ENCODE results near the gene SYT1. TPM values are rescaled to one million over a fixed set of nuclear protein-coding genes. Genes with fewer than 3 reads are reported as not detected.

SYT1 gene
- total and polyA plus RNA-seq, 2 experiments from 2014 or later: 48.7 to 51.7 TPM

GRCh38 chr12:79360286-79360685 lies 495.7 kb downstream of the SYT1 start (continued):
- TF ChIP-seq ETS1 (IDR thresholded peaks at IDR 0.05): no peak
- TF ChIP-seq EZH2phosphoT487 (IDR thresholded peaks at IDR 0.05; ENCODE audit: unreplicated experiment): no peak
- TF ChIP-seq, protein P1, sequence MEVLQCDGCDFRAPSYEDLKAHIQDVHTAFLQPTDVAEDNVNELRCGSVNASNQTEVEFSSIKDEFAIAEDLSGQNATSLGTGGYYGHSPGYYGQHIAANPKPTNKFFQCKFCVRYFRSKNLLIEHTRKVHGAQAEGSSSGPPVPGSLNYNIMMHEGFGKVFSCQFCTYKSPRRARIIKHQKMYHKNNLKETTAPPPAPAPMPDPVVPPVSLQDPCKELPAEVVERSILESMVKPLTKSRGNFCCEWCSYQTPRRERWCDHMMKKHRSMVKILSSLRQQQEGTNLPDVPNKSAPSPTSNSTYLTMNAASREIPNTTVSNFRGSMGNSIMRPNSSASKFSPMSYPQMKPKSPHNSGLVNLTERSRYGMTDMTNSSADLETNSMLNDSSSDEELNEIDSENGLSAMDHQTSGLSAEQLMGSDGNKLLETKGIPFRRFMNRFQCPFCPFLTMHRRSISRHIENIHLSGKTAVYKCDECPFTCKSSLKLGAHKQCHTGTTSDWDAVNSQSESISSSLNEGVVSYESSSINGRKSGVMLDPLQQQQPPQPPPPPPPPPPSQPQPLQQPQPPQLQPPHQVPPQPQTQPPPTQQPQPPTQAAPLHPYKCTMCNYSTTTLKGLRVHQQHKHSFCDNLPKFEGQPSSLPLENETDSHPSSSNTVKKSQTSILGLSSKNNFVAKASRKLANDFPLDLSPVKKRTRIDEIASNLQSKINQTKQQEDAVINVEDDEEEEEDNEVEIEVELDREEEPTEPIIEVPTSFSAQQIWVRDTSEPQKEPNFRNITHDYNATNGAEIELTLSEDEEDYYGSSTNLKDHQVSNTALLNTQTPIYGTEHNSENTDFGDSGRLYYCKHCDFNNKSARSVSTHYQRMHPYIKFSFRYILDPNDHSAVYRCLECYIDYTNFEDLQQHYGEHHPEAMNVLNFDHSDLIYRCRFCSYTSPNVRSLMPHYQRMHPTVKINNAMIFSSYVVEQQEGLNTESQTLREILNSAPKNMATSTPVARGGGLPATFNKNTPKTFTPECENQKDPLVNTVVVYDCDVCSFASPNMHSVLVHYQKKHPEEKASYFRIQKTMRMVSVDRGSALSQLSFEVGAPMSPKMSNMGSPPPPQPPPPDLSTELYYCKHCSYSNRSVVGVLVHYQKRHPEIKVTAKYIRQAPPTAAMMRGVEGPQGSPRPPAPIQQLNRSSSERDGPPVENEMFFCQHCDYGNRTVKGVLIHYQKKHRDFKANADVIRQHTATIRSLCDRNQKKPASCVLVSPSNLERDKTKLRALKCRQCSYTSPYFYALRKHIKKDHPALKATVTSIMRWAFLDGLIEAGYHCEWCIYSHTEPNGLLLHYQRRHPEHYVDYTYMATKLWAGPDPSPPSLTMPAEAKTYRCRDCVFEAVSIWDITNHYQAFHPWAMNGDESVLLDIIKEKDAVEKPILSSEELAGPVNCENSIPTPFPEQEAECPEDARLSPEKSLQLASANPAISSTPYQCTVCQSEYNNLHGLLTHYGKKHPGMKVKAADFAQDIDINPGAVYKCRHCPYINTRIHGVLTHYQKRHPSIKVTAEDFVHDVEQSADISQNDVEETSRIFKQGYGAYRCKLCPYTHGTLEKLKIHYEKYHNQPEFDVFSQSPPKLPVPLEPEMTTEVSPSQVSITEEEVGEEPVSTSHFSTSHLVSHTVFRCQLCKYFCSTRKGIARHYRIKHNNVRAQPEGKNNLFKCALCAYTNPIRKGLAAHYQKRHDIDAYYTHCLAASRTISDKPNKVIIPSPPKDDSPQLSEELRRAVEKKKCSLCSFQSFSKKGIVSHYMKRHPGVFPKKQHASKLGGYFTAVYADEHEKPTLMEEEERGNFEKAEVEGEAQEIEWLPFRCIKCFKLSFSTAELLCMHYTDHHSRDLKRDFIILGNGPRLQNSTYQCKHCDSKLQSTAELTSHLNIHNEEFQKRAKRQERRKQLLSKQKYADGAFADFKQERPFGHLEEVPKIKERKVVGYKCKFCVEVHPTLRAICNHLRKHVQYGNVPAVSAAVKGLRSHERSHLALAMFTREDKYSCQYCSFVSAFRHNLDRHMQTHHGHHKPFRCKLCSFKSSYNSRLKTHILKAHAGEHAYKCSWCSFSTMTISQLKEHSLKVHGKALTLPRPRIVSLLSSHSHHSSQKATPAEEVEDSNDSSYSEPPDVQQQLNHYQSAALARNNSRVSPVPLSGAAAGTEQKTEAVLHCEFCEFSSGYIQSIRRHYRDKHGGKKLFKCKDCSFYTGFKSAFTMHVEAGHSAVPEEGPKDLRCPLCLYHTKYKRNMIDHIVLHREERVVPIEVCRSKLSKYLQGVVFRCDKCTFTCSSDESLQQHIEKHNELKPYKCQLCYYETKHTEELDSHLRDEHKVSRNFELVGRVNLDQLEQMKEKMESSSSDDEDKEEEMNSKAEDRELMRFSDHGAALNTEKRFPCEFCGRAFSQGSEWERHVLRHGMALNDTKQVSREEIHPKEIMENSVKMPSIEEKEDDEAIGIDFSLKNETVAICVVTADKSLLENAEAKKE (CRISPR knock-in tag; IDR thresholded peaks at IDR 0.05): no peak
- TF ChIP-seq STAT1 (IDR thresholded peaks at IDR 0.05; ENCODE audit: unreplicated experiment): no peak
- no peak for TF ChIP-seq JUNB (IDR thresholded peaks at IDR 0.05; ENCODE audit: unreplicated experiment)
- no peak for TF ChIP-seq ZNF331 (CRISPR knock-in tag; IDR thresholded peaks at IDR 0.05; ENCODE audit: low read depth)

GRCh38 chr12:79360936-79361335 lies 496.4 kb downstream of the SYT1 start:
- Histone ChIP-seq H3K79me2 (replicated peaks; ENCODE audit: insufficient read depth) (no peaks in the 10 kb centered on the region), H2AFZ (no peak overlapping the region), H3F3A (replicated peaks; ENCODE audit: low read depth) (no peaks in the 10 kb centered on the region), H4K20me1 (replicated peaks; ENCODE audit: insufficient read depth) (no peaks in the 10 kb centered on the region), H3K4me2 (no peak overlapping the region), H3K27ac (ENCODE audit: low read depth) (no peak overlapping the region), H3K9me2 (ENCODE audit: insufficient read depth) (no peaks in the 10 kb centered on the region), H3K4me1 (ENCODE audit: insufficient read depth) (peaks cover 12% of the 10 kb centered on the region; the same call in 1 of the 2 replicates), H3K4me3 (no peak overlapping the region), H3K27me3 (ENCODE audit: insufficient read depth) (no peaks in the 10 kb centered on the region), H3K36me3 (ENCODE audit: insufficient read depth) (no peaks in the 10 kb centered on the region)
- Mint-ChIP-seq H3K36me3 (ENCODE audit: low read depth) (no peaks in the 10 kb centered on the region; the same call in 2 of the 3 replicates), H3K4me1 (peaks cover 20% of the 10 kb centered on the region), H3K27ac (no peak overlapping the region), H3K4me3 (no peak overlapping the region), H3K9me3 (no peaks in the 10 kb centered on the region), H3K27me3 (ENCODE audit: insufficient read depth, low read depth, poor library complexity) (no peaks in the 10 kb centered on the region)
- ATAC-seq (no peak), DNase-seq (ENCODE audit: low spot score) (no peak)
- TF ChIP-seq ETS1 (IDR thresholded peaks at IDR 0.05) (no peak), EZH2phosphoT487 (IDR thresholded peaks at IDR 0.05; ENCODE audit: unreplicated experiment) (no peak), EZH2 (IDR thresholded peaks at IDR 0.05; ENCODE audit: low read depth, unreplicated experiment) (no peak), NANOG (IDR thresholded peaks at IDR 0.05; ENCODE audit: borderline replicate concordance) (no peak), STAT1 (IDR thresholded peaks at IDR 0.05; ENCODE audit: unreplicated experiment) (no peak)
- TF ChIP-seq, protein P2, sequence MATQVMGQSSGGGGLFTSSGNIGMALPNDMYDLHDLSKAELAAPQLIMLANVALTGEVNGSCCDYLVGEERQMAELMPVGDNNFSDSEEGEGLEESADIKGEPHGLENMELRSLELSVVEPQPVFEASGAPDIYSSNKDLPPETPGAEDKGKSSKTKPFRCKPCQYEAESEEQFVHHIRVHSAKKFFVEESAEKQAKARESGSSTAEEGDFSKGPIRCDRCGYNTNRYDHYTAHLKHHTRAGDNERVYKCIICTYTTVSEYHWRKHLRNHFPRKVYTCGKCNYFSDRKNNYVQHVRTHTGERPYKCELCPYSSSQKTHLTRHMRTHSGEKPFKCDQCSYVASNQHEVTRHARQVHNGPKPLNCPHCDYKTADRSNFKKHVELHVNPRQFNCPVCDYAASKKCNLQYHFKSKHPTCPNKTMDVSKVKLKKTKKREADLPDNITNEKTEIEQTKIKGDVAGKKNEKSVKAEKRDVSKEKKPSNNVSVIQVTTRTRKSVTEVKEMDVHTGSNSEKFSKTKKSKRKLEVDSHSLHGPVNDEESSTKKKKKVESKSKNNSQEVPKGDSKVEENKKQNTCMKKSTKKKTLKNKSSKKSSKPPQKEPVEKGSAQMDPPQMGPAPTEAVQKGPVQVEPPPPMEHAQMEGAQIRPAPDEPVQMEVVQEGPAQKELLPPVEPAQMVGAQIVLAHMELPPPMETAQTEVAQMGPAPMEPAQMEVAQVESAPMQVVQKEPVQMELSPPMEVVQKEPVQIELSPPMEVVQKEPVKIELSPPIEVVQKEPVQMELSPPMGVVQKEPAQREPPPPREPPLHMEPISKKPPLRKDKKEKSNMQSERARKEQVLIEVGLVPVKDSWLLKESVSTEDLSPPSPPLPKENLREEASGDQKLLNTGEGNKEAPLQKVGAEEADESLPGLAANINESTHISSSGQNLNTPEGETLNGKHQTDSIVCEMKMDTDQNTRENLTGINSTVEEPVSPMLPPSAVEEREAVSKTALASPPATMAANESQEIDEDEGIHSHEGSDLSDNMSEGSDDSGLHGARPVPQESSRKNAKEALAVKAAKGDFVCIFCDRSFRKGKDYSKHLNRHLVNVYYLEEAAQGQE (IDR thresholded peaks at IDR 0.05; ENCODE audit: unreplicated experiment): no peak
